Endothelial cell (in vitro differentiated cells): ENCODE results near the gene HTR3E. TPM values are rescaled to one million over a fixed set of nuclear protein-coding genes. Genes with fewer than 3 reads are reported as not detected.
"Not testable (repeated sequence)": the region's sequence is repeated elsewhere in the genome, so short reads cannot be mapped to it uniquely, and the experiment has no call there.

Experiments used
- DNase-seq: peaks from one replicate; pipeline ENCODE4 v3.0.0; 2021; ENCODE audit warnings: low spot score
- H3K27ac Mint-ChIP-seq: one replicate; pipeline ENCODE4 v1.8.0; 2021; ENCODE audit warnings: mixed read lengths, inconsistent platforms; ENCODE audit not compliant: unreplicated experiment
- H3K27me3 Mint-ChIP-seq: one replicate; pipeline ENCODE4 v1.8.0; 2021; ENCODE audit warnings: mild to moderate bottlenecking, moderate library complexity, mixed read lengths, inconsistent platforms; ENCODE audit not compliant: unreplicated experiment
- H3K36me3 Mint-ChIP-seq: one replicate; pipeline ENCODE4 v1.8.0; 2021; ENCODE audit warnings: mild to moderate bottlenecking, low read depth, mixed read lengths, inconsistent platforms; ENCODE audit not compliant: unreplicated experiment
- H3K4me1 Mint-ChIP-seq: one replicate; pipeline ENCODE4 v1.8.0; 2021; ENCODE audit warnings: mild to moderate bottlenecking, mixed read lengths, inconsistent platforms; ENCODE audit not compliant: unreplicated experiment
- H3K4me3 Mint-ChIP-seq: one replicate; pipeline ENCODE4 v1.8.0; 2021; ENCODE audit warnings: mild to moderate bottlenecking, mixed read lengths, inconsistent platforms; ENCODE audit not compliant: unreplicated experiment
- H3K9me3 Mint-ChIP-seq: one replicate; pipeline ENCODE4 v1.8.0; 2021; ENCODE audit warnings: mixed read lengths, inconsistent platforms; ENCODE audit not compliant: unreplicated experiment
- total RNA-seq: library from RNA; stranded (reverse); fragmentation: NEBNext Ultra II Directional; extraction: Animal tissue kit (Norgen Biotek cat#: 25700); gene quantifications from one replicate; pipeline ENCODE4 v1.2.1, GENCODE V29; 2021; ENCODE audit not compliant: unreplicated experiment
- TF ChIP-seq, protein P1 (sequence below): fragments of 200-600 bp; sonication (generic); IDR thresholded peaks from one replicate; pipeline ENCODE4 v1.5.0; 2021; ENCODE audit warnings: antibody characterized with exemption; ENCODE audit not compliant: unreplicated experiment

Gene HTR3E
- total RNA-seq, 1 donor from 2014 or later = not detected

DNA sequence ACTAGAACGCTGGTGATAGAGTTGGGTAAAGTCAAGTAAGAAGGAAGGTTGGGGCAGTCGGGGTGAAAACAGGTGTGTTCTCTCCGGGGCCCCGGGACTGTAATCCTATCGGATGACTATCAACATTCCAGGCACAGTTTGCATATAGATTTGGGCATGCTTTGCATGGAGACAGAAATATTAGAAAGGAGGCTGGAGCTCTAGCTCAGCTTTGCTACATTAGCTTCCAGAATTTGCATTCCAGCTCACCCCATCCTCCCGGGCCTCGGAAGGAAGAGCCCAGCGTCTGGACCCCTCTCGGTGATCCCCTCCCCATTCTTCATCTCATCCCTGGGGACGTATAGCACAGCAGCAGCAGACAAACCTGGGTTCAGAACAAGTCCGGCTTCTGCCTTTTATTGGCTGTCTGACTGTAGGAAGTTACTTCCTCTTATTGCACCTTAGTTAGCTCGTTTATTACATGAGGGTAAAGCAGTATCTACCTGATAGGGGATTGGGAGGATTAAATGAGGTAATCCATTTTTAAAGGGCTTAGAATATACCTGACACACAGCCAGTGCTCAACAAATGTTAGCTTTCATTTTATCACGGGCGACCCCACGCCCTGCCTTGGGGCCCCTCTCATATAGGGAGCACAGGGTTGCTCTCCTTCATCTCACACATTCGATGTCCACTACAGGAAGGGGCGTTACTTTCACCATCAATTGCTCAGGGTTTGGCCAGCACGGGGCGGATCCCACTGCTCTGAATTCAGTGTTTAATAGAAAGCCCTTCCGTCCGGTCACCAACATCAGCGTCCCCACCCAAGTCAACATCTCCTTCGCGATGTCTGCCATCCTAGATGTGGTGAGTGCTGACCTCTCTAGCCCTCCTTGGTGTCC, 3.2 kb downstream of the HTR3E start:
- H3K27me3 Mint-ChIP-seq = peaks cover 2% of the 10 kb centered on the region

DNA sequence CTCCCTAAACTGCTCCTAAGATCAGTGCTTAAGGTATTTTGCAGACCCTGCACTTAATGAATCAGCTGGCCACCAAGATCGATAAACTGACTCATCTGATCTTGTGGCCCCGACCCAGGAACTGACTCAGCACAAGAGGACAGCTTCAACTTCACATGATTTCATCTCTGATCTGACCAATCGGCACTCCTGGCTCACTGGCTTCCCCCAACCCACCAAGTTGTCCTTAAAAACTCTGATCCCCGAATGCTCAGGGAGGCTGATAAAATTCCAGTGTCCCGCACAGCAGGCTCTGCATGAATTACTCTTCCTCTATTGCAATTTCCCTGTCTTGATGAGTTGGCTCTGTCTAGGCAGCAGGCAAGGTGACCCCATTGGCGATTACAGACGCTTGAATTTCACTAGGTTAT, 13.5 kb downstream of the HTR3E start:
- Mint-ChIP-seq H3K27ac (no peak overlapping the region), H3K4me1 (no peaks in the 10 kb centered on the region), H3K9me3 (no peaks in the 10 kb centered on the region), H3K27me3 (peaks cover 1% of the 10 kb centered on the region), H3K36me3 (no peaks in the 10 kb centered on the region), H3K4me3 (no peak overlapping the region)
- DNase-seq = no peak
- TF ChIP-seq, protein P1, sequence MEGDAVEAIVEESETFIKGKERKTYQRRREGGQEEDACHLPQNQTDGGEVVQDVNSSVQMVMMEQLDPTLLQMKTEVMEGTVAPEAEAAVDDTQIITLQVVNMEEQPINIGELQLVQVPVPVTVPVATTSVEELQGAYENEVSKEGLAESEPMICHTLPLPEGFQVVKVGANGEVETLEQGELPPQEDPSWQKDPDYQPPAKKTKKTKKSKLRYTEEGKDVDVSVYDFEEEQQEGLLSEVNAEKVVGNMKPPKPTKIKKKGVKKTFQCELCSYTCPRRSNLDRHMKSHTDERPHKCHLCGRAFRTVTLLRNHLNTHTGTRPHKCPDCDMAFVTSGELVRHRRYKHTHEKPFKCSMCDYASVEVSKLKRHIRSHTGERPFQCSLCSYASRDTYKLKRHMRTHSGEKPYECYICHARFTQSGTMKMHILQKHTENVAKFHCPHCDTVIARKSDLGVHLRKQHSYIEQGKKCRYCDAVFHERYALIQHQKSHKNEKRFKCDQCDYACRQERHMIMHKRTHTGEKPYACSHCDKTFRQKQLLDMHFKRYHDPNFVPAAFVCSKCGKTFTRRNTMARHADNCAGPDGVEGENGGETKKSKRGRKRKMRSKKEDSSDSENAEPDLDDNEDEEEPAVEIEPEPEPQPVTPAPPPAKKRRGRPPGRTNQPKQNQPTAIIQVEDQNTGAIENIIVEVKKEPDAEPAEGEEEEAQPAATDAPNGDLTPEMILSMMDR = no peak

More for the DNA sequence above, 3.2 kb downstream of the HTR3E start:
- no peak for DNase-seq
- H3K36me3 Mint-ChIP-seq = no peaks in the 10 kb centered on the region
- H3K4me1 Mint-ChIP-seq = no peaks in the 10 kb centered on the region
- no peak overlapping the region for H3K27ac Mint-ChIP-seq
- TF ChIP-seq, protein P1 = no peak
- no peaks in the 10 kb centered on the region for H3K9me3 Mint-ChIP-seq
- H3K4me3 Mint-ChIP-seq = no peak overlapping the region

DNA sequence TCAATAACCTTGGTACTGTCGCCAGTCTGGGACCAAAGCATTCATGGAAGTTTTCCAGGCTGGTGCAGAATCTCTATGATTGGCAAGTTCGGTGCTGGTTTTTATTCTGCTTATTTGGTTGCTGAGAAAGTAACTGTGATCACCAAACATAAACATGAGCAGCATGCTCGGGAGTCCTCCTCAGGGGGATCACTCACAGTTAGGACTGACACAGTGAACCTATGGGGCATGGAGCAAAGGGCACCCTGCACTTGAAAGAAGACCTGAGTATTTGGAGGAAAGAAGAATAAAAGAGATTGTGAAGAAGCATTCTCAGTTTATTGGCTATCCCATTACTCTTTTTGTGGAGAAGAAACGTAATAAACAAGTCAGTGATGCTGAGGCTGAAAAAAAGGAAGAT, 19.2 kb downstream of the HTR3E start:
- no peaks in the 10 kb centered on the region for H3K4me1 Mint-ChIP-seq
- no peaks in the 10 kb centered on the region for H3K9me3 Mint-ChIP-seq
- H3K36me3 Mint-ChIP-seq = no peaks in the 10 kb centered on the region
- TF ChIP-seq, protein P1 = no peak
- peaks cover 4% of the 10 kb centered on the region for H3K27me3 Mint-ChIP-seq
- no peak overlapping the region for H3K4me3 Mint-ChIP-seq
- DNase-seq = no peak
- H3K27ac Mint-ChIP-seq = no peak overlapping the region

DNA sequence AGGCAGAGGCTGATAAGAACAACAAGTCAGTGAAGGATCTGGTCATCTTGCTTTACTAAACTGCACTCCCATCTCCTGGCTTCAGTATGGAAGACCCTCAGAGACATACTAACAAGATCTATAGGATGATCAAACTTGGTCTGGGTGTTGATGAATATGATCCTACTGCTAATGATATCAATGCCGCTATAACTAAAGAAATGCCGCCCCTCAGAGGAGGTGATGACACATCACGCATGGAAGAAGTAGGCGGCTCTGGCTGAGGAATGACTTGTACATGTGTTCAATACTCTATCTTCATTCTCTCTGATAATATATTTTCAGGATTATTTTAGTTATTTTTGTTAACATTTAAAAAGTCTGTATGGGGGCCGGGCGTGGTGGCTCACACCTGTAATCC, 20.8 kb downstream of the HTR3E start:
- DNase-seq = no peak
- no peaks in the 10 kb centered on the region for H3K9me3 Mint-ChIP-seq
- H3K4me3 Mint-ChIP-seq = no peak overlapping the region
- TF ChIP-seq, protein P1 = no peak
- no peak overlapping the region for H3K27ac Mint-ChIP-seq
- H3K27me3 Mint-ChIP-seq = peaks cover 4% of the 10 kb centered on the region
- H3K36me3 Mint-ChIP-seq = no peaks in the 10 kb centered on the region
- no peaks in the 10 kb centered on the region for H3K4me1 Mint-ChIP-seq

DNA sequence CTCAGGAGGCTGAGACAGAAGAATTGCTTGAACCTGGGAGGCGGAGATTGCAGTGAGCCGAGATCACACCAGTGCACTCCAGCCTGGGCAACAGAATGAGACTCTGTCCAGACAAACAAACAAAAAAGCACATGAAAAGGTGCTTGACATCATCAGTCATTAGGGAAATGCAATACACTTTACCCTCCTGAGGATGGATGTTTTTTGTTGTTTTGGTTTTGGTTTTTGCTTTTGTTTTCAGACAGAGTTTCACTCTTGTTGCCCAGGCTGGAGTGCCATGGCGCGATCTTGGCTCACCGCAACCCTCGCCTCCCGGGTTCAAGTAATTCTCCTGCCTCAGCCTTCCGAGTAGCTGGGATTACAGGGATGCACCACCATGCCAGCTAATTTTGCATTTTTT, 24.2 kb downstream of the HTR3E start:
- not testable (repeated sequence) for H3K36me3 Mint-ChIP-seq, H3K27ac Mint-ChIP-seq, H3K9me3 Mint-ChIP-seq, H3K4me1 Mint-ChIP-seq, H3K4me3 Mint-ChIP-seq, H3K27me3 Mint-ChIP-seq, DNase-seq
